SK-N-SH (cell line): Measurements from ENCODE around the gene BTBD9. TPM values are rescaled to one million over a fixed set of nuclear protein-coding genes. Genes with fewer than 3 reads are reported as not detected.

ENCODE experiments used
- CTCF ChIA-PET: fragments of 300-600, 350-600 bp; formaldehyde crosslinking; extraction: SDS; loops from one replicate; lab custom pipeline; 2021; lab: Yijun Ruan, JAX
- POLR2A ChIA-PET: fragments of 350-600 bp; sonication (Branson Sonifier 250); formaldehyde crosslinking; extraction: SDS; loops from one replicate; lab custom pipeline; 2020; ENCODE audit warnings: antibody characterized with exemption, inconsistent platforms; lab: Yijun Ruan, JAX
- DNase-seq: peaks from one replicate; pipeline ENCODE4 v3.0.0; 2012
- H2AFZ ChIP-seq: fragments of 200-600 bp; sonication (generic); 2 replicates; pipeline ENCODE4 v1.8.1; 2016; ENCODE audit warnings: antibody characterized with exemption, mild to moderate bottlenecking, low read depth
- H3F3A ChIP-seq: fragments of 200-600 bp; sonication (generic); replicated peaks from 2 replicates; pipeline ENCODE3; 2016; ENCODE audit warnings: antibody characterized with exemption, mild to moderate bottlenecking; ENCODE audit not compliant: insufficient read depth
- H3K27ac ChIP-seq, 2 experiments: fragments of 200-500 bp in 1 of 2; fragments of 200-600 bp in 1 of 2; sonication (Bioruptor generic) in 1 of 2; sonication (generic), shearing (Covaris generic) in 1 of 2; 2 replicates each; pipeline versions ENCODE4 v1.5.1 to v1.6.1; 2014 to 2016; ENCODE audit warnings: low read depth in 2 of 2, inconsistent platforms in 1 of 2, low read length in 1 of 2, mild to moderate bottlenecking in 1 of 2, mixed read lengths in 1 of 2
- H3K27me3 ChIP-seq: fragments of 200-600 bp; sonication (generic), shearing (Covaris generic); 2 replicates; pipeline ENCODE4 v1.6.1; 2016; ENCODE audit warnings: mixed run types; ENCODE audit not compliant: insufficient read depth
- H3K36me3 ChIP-seq, 2 experiments: fragments of 200-500 bp in 1 of 2; fragments of 200-600 bp in 1 of 2; sonication (Bioruptor generic) in 1 of 2; sonication (generic) in 1 of 2; replicated peaks in 1 of 2; 2 replicates each; pipeline versions ENCODE3 to v1.5.1; 2014 to 2016; ENCODE audit warnings: low read length in 1 of 2, mild to moderate bottlenecking in 1 of 2; ENCODE audit not compliant: insufficient read depth in 2 of 2, control insufficient read depth in 1 of 2
- H3K4me1 ChIP-seq, 2 experiments: fragments of 200-500 bp in 1 of 2; fragments of 200-600 bp in 1 of 2; sonication (Bioruptor generic) in 1 of 2; sonication (generic), shearing (Covaris generic) in 1 of 2; 2 replicates each; pipeline versions ENCODE4 v1.5.1 to v1.6.1; 2014 to 2016; ENCODE audit warnings: low read depth in 1 of 2, low read length in 1 of 2, mixed run types in 1 of 2; ENCODE audit not compliant: insufficient read depth in 2 of 2, control insufficient read depth in 1 of 2
- H3K4me2 ChIP-seq: fragments of 200-600 bp; sonication (generic), shearing (Covaris generic); 2 replicates; pipeline ENCODE4 v1.6.1; 2017; ENCODE audit warnings: mixed run types
- H3K4me3 ChIP-seq, 2 experiments: fragments of 200-500 bp in 1 of 2; fragments of 200-600 bp in 1 of 2; sonication (Bioruptor generic) in 1 of 2; sonication (generic), shearing (Covaris generic) in 1 of 2; 2 replicates each; pipeline versions ENCODE4 v1.5.1 to v1.8.1; 2014 to 2016; ENCODE audit warnings: low read depth in 2 of 2, inconsistent platforms in 1 of 2, low read length in 1 of 2, mild to moderate bottlenecking in 1 of 2, mixed read lengths in 1 of 2, moderate library complexity in 1 of 2
- H3K79me2 ChIP-seq: fragments of 200-600 bp; sonication (generic); 2 replicates; pipeline ENCODE4 v1.8.1; 2017; ENCODE audit warnings: mild to moderate bottlenecking; ENCODE audit not compliant: insufficient read depth
- H3K9ac ChIP-seq: fragments of 200-600 bp; sonication (generic); 2 replicates; pipeline ENCODE4 v1.6.1; 2017; ENCODE audit warnings: mixed run types
- H3K9me2 ChIP-seq: fragments of 200-600 bp; sonication (generic); 2 replicates; pipeline ENCODE4 v1.6.1; 2017; ENCODE audit warnings: mixed run types
- H3K9me3 ChIP-seq: fragments of 200-600 bp; sonication (generic); 2 replicates; pipeline ENCODE4 v1.6.1; 2017; ENCODE audit warnings: mixed run types, mild to moderate bottlenecking, moderate library complexity
- H4K20me1 ChIP-seq: fragments of 200-600 bp; sonication (generic); 2 replicates; pipeline ENCODE4 v1.6.1; 2017; ENCODE audit warnings: mild to moderate bottlenecking, mixed run types; ENCODE audit not compliant: insufficient read depth
- CTCF ChIP-seq: fragments of 200-600 bp; sonication (generic); IDR thresholded peaks from 2 replicates; pipeline ENCODE4 v1.6.1; 2017; ENCODE audit warnings: antibody characterized with exemption, mild to moderate bottlenecking, moderate library complexity
- EP300 ChIP-seq, 2 experiments: IDR thresholded peaks; 2 replicates each; pipeline versions ENCODE4 v1.4.0 to v1.6.1; 2012; ENCODE audit warnings: borderline replicate concordance in 1 of 2, low read depth in 1 of 2, low read length in 1 of 2
- FOXJ3 ChIP-seq: sonication (generic); formaldehyde crosslinking; IDR thresholded peaks from 2 replicates; pipeline ENCODE4 v1.5.1; 2020; ENCODE audit warnings: mild to moderate bottlenecking, missing genetic modification reagents
- IRF3 ChIP-seq: fragments of 150-350 bp; IDR thresholded peaks from 2 replicates; pipeline ENCODE4 v1.6.1; 2016; ENCODE audit warnings: mild to moderate bottlenecking, low read depth, low read length
- JUND ChIP-seq: IDR thresholded peaks from 2 replicates; pipeline ENCODE4 v1.4.0; 2012
- MXI1 ChIP-seq: IDR thresholded peaks from 2 replicates; pipeline ENCODE4 v1.6.1; 2012; ENCODE audit warnings: mild to moderate bottlenecking, low read depth, low read length, improper control_type of control experiment
- NRF1 ChIP-seq: IDR thresholded peaks from 2 replicates; pipeline ENCODE4 v1.6.1; 2012; ENCODE audit warnings: low read depth, mild to moderate bottlenecking, low read length
- PBX3 ChIP-seq: IDR thresholded peaks from 2 replicates; pipeline ENCODE4; 2012
- POLR2AphosphoS5 ChIP-seq: IDR thresholded peaks from 2 replicates; pipeline ENCODE4 v1.6.1; 2012; ENCODE audit warnings: low read depth, low read length
- RFX5 ChIP-seq: IDR thresholded peaks from 2 replicates; pipeline ENCODE4 v1.6.1; 2012; ENCODE audit warnings: mild to moderate bottlenecking, improper control_type of control experiment, low read length
- RXRA ChIP-seq: IDR thresholded peaks from 2 replicates; pipeline ENCODE4 v1.4.0; 2012; ENCODE audit warnings: low read depth, mild to moderate bottlenecking, borderline replicate concordance
- TAF1 ChIP-seq: IDR thresholded peaks from 2 replicates; pipeline ENCODE4 v1.6.1; 2012; ENCODE audit warnings: low read depth, mild to moderate bottlenecking, low read length, moderate library complexity, borderline replicate concordance
- TCF12 ChIP-seq: IDR thresholded peaks from 2 replicates; pipeline ENCODE4 v1.4.0; 2012
- ZBTB33 ChIP-seq: IDR thresholded peaks from 2 replicates; pipeline ENCODE4 v1.4.0; 2012; ENCODE audit warnings: low read depth, borderline replicate concordance
- WGBS: methylation state at CpG from one replicate; pipeline ENCODE4 v1.1.6; 2017; ENCODE audit warnings: low lambda C conversion rate; 5-methylcytosine and 5-hydroxymethylcytosine counted together
- polyA plus RNA-seq, 3 experiments: library from polyadenylated mRNA; depleted of rRNA; stranded (reverse); fragments of >200 nt; gene quantifications; 2 replicates each; pipeline ENCODE4 v1.2.3, GENCODE V29; 2012

The BTBD9 gene
- polyA plus RNA-seq, 1 of the 3 experiments (the other 2 are of a cell fraction), result 2.2 TPM

GRCh38 chr6:38305995-38306681 lies 333.6 kb downstream of the BTBD9 start:
- no peaks in the 10 kb centered on the region for H3K36me3 ChIP-seq
- H3K9me3 ChIP-seq, result no peaks in the 10 kb centered on the region
- TF ChIP-seq ZBTB33, result no peak
- no peak for TF ChIP-seq RFX5
- TF ChIP-seq IRF3, result no peak
- no peak for TF ChIP-seq MXI1
- TF ChIP-seq PBX3, result no peak
- no peak for TF ChIP-seq EP300 (IDR thresholded peaks at IDR 0.05; ENCODE audit: borderline replicate concordance in 1 of 2, low read depth in 1 of 2, low read length in 1 of 2)
- TF ChIP-seq CTCF, result no peak
- TF ChIP-seq RXRA, result no peak
- no peak for TF ChIP-seq NRF1
- TF ChIP-seq, all 33 proteins: peak for 0
- Histone ChIP-seq H3K4me2 (no peak overlapping the region), H4K20me1 (no peaks in the 10 kb centered on the region), H3K27me3 (no peaks in the 10 kb centered on the region), H3K79me2 (no peaks in the 10 kb centered on the region), H3K9me2 (no peaks in the 10 kb centered on the region), H3K4me3 (no peak overlapping the region), H3F3A (no peaks in the 10 kb centered on the region), H3K4me1 (peaks cover 10 to 15% of the 10 kb centered on the region in 2 experiments; a peak in 3 of 4 replicates), H2AFZ (no peak overlapping the region), H3K27ac (peak overlapping the region in 1 of 2 experiments; percentile 59; a peak in 2 of 4 replicates), H3K9ac (no peak overlapping the region)
- DNase-seq, result no peak
- WGBS, result 81% methylated on average over 4 of the region's 4 CpGs
- ChIA-PET POLR2A (no interaction called here), CTCF (no interaction called here)

- Histone ChIP-seq H3K79me2 (no peaks in the 10 kb centered on the region), H3K36me3 (no peaks in the 10 kb centered on the region), H3K27ac (no peak overlapping the region), H2AFZ (no peak overlapping the region), H4K20me1 (no peaks in the 10 kb centered on the region), H3F3A (no peaks in the 10 kb centered on the region), H3K4me1 (peaks cover 10 to 15% of the 10 kb centered on the region in 2 experiments; a peak in 3 of 4 replicates), H3K9me3 (no peaks in the 10 kb centered on the region), H3K27me3 (no peaks in the 10 kb centered on the region), H3K4me2 (no peak overlapping the region), H3K9me2 (no peaks in the 10 kb centered on the region), H3K9ac (no peak overlapping the region), H3K4me3 (no peak overlapping the region)
- 69% methylated on average over 2 of the region's 2 CpGs for WGBS
- TF ChIP-seq JUND (no peak), POLR2AphosphoS5 (no peak), FOXJ3 (CRISPR knock-in tag) (no peak), TAF1 (no peak), TCF12 (no peak)
- ChIA-PET CTCF (no interaction called here), POLR2A (no interaction called here)
- no peak for DNase-seq
Measured at GRCh38 chr6:38302838-38303237, 336.9 kb downstream of the BTBD9 start.
